Measurements from ENCODE around the gene BMERB1. TPM values are rescaled to one million over a fixed set of nuclear protein-coding genes. Genes with fewer than 3 reads are reported as not detected.

Gene BMERB1
- total RNA-seq, 2 experiments from 2014 or later, result 0.85 to 0.98 TPM

- no peak overlapping the region for H3K27ac ChIP-seq (ENCODE audit: low read depth in 1 of 2, low read length in 2 of 2)
- ChIA-PET POLR2A (no interaction called here), CTCF (no interaction called here)
- no peaks in the 10 kb centered on the region for H3K27me3 Mint-ChIP-seq
- no peak overlapping the region for H3K4me3 Mint-ChIP-seq
- H3K27me3 ChIP-seq (ENCODE audit: control insufficient read depth in 1 of 2, insufficient read depth in 2 of 2, low read length in 2 of 2), result no peaks in the 10 kb centered on the region
- intact Hi-C loops (cut with DNase I, micrococcal nuclease), result no loop called here
- no peaks in the 10 kb centered on the region for H3K4me1 ChIP-seq (ENCODE audit: insufficient read depth, low read length)
- no peak overlapping the region for H3K4me3 ChIP-seq (ENCODE audit: low read length)
- ATAC-seq (ENCODE audit: poor library complexity), result no peak
- no peaks in the 10 kb centered on the region for H3K9me3 Mint-ChIP-seq
- no peaks in the 10 kb centered on the region for H3K4me1 Mint-ChIP-seq (ENCODE audit: low read depth)
- no peaks in the 10 kb centered on the region for H3K9me3 ChIP-seq (ENCODE audit: control insufficient read depth in 1 of 2, insufficient read depth in 1 of 2, low read length in 2 of 2)
- no peak for DNase-seq
- H3K27ac Mint-ChIP-seq, result no peak overlapping the region
- no peaks in the 10 kb centered on the region for H3K36me3 Mint-ChIP-seq (ENCODE audit: low read depth)
- H3K36me3 ChIP-seq (ENCODE audit: insufficient read depth, low read length), result no peaks in the 10 kb centered on the region
- no peak for TF ChIP-seq CTCF (IDR thresholded peaks at IDR 0.05)
Measured at GRCh38 chr16:15532825-15533224, 98.4 kb downstream of the BMERB1 start.

- H3K4me1 Mint-ChIP-seq (ENCODE audit: low read depth), result no peaks in the 10 kb centered on the region
- Histone ChIP-seq H3K27me3 (ENCODE audit: control insufficient read depth in 1 of 2, insufficient read depth in 2 of 2, low read length in 2 of 2) (no peaks in the 10 kb centered on the region), H3K36me3 (ENCODE audit: insufficient read depth, low read length) (no peaks in the 10 kb centered on the region), H3K4me3 (ENCODE audit: low read length) (no peak overlapping the region), H3K4me1 (ENCODE audit: insufficient read depth, low read length) (no peaks in the 10 kb centered on the region), H3K27ac (ENCODE audit: low read depth in 1 of 2, low read length in 2 of 2) (no peak overlapping the region), H3K9me3 (ENCODE audit: control insufficient read depth in 1 of 2, insufficient read depth in 1 of 2, low read length in 2 of 2) (no peaks in the 10 kb centered on the region)
- no peak overlapping the region for H3K4me3 Mint-ChIP-seq
- H3K27me3 Mint-ChIP-seq, result no peaks in the 10 kb centered on the region
- no peak for DNase-seq
- ChIA-PET CTCF (no interaction called here), POLR2A (no interaction called here)
- no peaks in the 10 kb centered on the region for H3K9me3 Mint-ChIP-seq
- no peak overlapping the region for H3K27ac Mint-ChIP-seq
- ATAC-seq (ENCODE audit: poor library complexity), result no peak
- TF ChIP-seq CTCF (IDR thresholded peaks at IDR 0.05), result no peak
- H3K36me3 Mint-ChIP-seq (ENCODE audit: low read depth), result no peaks in the 10 kb centered on the region
- intact Hi-C loops (cut with DNase I, micrococcal nuclease), result no loop called here
Measured at GRCh38 chr16:15533386-15533785, 99.0 kb downstream of the BMERB1 start.

GRCh38 chr16:15535772-15536171 lies 101.4 kb downstream of the BMERB1 start:
- H3K27me3 Mint-ChIP-seq, result no peaks in the 10 kb centered on the region
- ChIA-PET CTCF (interaction anchor here (1.5 kb wide), 1 partner anchor 9 kb away, joined by 3 read pairs; no protein-coding TSS in a partner anchor), POLR2A (no interaction called here)
- H3K36me3 ChIP-seq (ENCODE audit: insufficient read depth, low read length), result no peaks in the 10 kb centered on the region
- intact Hi-C loops (cut with DNase I, micrococcal nuclease), result no loop called here
- H3K27me3 ChIP-seq (ENCODE audit: control insufficient read depth in 1 of 2, insufficient read depth in 2 of 2, low read length in 2 of 2), result no peaks in the 10 kb centered on the region
- no peaks in the 10 kb centered on the region for H3K36me3 Mint-ChIP-seq (ENCODE audit: low read depth)
- no peak for DNase-seq
- no peak for TF ChIP-seq CTCF (IDR thresholded peaks at IDR 0.05)
- H3K27ac Mint-ChIP-seq, result no peak overlapping the region
- H3K4me3 ChIP-seq (ENCODE audit: low read length), result no peak overlapping the region
- no peaks in the 10 kb centered on the region for H3K4me1 Mint-ChIP-seq (ENCODE audit: low read depth)
- no peaks in the 10 kb centered on the region for H3K4me1 ChIP-seq (ENCODE audit: insufficient read depth, low read length)
- ATAC-seq (ENCODE audit: poor library complexity), result no peak
- no peak overlapping the region for H3K27ac ChIP-seq (ENCODE audit: low read depth in 1 of 2, low read length in 2 of 2)
- no peaks in the 10 kb centered on the region for H3K9me3 Mint-ChIP-seq
- no peak overlapping the region for H3K4me3 Mint-ChIP-seq
- no peaks in the 10 kb centered on the region for H3K9me3 ChIP-seq (ENCODE audit: control insufficient read depth in 1 of 2, insufficient read depth in 1 of 2, low read length in 2 of 2)
